MG63 (cell line): ENCODE measurements around the gene ANKRD13D. TPM values are rescaled to one million over a fixed set of nuclear protein-coding genes. Genes with fewer than 3 reads are reported as not detected.

ENCODE experiments used
- DNase-seq: peaks from one replicate; pipeline ENCODE4 v3.0.0-alpha.2; 2020
- H3K27me3 ChIP-seq: fragments of 250-450 bp; sonication (Bioruptor Pico); 2 replicates; pipeline ENCODE4 v1.5.1; 2020; ENCODE audit warnings: mild to moderate bottlenecking, moderate library complexity
- H3K36me3 ChIP-seq: fragments of 250-450 bp; sonication (Bioruptor Pico); 2 replicates; pipeline ENCODE4 v1.5.1; 2020; ENCODE audit warnings: mild to moderate bottlenecking, moderate library complexity
- H3K4me3 ChIP-seq: fragments of 250-450 bp; sonication (Bioruptor Pico); 2 replicates; pipeline ENCODE4 v1.5.1; 2020; ENCODE audit warnings: mild to moderate bottlenecking, moderate library complexity
- H3K9me3 ChIP-seq: fragments of 250-450 bp; sonication (Bioruptor Pico); 2 replicates; pipeline ENCODE4 v1.5.1; 2020; ENCODE audit warnings: mild to moderate bottlenecking, moderate library complexity
- total RNA-seq: library from RNA; depleted of rRNA; stranded (reverse); fragments of >200 nt; shearing (Covaris generic); gene quantifications from 2 replicates; pipeline ENCODE4 v1.2.3, GENCODE V29; 2014; ENCODE audit warnings: low replicate concordance

Gene ANKRD13D
- total RNA-seq, 1 experiment from 2014 or later, result 25.8 TPM

- Histone ChIP-seq H3K27me3 (no peaks in the 10 kb centered on the region), H3K36me3 (peaks cover 58% of the 10 kb centered on the region), H3K4me3 (peak overlapping the region; percentile 66), H3K9me3 (peaks cover 4% of the 10 kb centered on the region)
- peak; percentile 33 for DNase-seq
Observed at GRCh38 chr11:67289651-67290479, 762 bp downstream of the ANKRD13D start.

DNA sequence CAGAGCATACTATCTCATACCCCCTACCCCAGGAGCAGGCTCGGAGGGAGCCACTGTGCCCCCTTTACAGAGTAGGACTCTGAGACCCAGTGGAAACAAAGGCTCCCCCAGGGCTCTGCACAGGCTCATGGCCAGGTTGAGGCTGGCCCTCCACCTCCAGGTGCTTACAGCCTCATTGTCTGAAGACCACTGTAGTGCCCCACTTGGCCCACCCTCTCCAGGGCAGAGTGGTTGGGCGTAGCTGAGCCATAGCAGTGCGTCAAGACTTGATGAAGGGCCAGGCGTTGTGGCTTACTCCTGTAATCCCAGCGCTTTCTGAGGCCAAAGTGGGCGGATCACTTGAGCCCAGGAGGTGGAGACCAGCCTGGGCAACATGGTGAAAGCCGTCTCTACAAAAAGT is 1.7 kb downstream of the ANKRD13D start:
- no peak overlapping the region for H3K4me3 ChIP-seq
- H3K27me3 ChIP-seq, result no peaks in the 10 kb centered on the region
- peaks cover 13% of the 10 kb centered on the region for H3K9me3 ChIP-seq
- peaks cover 61% of the 10 kb centered on the region for H3K36me3 ChIP-seq
- no peak for DNase-seq

GRCh38 chr11:67291481-67292381 is 2.6 kb downstream of the ANKRD13D start:
- H3K4me3 ChIP-seq, result no peak overlapping the region
- DNase-seq, result no peak
- peaks cover 68% of the 10 kb centered on the region for H3K36me3 ChIP-seq
- no peaks in the 10 kb centered on the region for H3K27me3 ChIP-seq
- peaks cover 16% of the 10 kb centered on the region for H3K9me3 ChIP-seq

DNA sequence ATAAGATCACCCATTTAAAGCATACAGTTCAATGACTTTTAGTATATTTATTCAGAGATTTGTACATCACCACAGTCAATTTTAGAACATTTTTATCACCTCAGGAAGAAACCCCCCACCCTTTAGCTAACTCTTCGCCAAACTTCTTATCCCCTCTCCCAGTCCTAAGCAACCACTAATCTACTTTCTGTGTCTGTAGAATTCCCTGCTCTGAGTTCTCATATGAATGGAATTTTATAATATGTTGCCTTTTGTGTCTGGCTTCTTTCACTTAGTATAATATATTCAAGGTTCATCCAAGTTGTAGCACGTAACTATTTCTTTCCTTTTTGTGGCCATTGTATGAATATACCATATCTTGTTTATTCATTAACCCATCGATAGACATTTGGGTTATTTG is 3.6 kb downstream of the ANKRD13D start:
- peaks cover 68% of the 10 kb centered on the region for H3K36me3 ChIP-seq
- H3K4me3 ChIP-seq, result no peak overlapping the region
- DNase-seq, result no peak
- peaks cover 16% of the 10 kb centered on the region for H3K9me3 ChIP-seq
- H3K27me3 ChIP-seq, result no peaks in the 10 kb centered on the region

DNA sequence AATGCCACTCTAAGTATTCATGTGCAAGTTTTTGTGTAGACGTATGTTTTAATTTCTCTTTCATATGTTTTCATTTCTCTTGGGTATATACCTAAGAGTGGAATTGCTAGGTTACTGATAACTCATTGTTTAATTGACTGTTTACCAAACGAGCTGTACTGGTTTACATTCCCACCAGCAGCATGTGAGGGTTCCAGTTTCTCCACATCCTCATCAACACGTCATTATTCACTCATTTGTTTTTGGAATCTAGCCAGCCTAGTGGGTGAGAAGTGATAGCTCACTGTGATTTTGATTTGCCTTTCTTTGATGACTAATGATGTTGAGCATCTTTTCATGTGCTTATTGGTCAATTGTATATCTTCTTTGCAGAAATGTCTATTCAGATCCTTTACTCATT is 4.0 kb downstream of the ANKRD13D start:
- no peak for DNase-seq
- Histone ChIP-seq H3K36me3 (peaks cover 66% of the 10 kb centered on the region), H3K4me3 (no peak overlapping the region)

DNA sequence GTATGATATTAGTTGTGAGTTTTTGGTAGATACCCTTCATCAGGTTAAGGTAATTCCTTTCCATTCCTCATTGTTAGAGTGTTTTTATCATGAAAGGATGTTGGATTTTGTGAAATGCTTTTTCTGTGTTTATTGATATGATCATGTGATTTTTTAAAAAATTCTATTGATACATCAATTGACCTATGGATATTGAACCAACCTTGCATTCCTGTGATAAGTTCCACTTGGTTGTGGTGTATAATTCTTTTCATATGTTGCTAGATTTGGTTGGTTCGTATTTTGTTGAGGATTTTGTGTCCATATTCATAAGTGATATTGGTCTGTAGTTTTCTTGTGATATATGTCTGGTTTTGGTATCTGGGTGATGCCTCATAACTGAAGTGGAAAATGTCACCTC is 6.7 kb downstream of the ANKRD13D start:
- no peaks in the 10 kb centered on the region for H3K27me3 ChIP-seq
- peaks cover 16% of the 10 kb centered on the region for H3K9me3 ChIP-seq
- peaks cover 75% of the 10 kb centered on the region for H3K36me3 ChIP-seq
- H3K4me3 ChIP-seq, result no peak overlapping the region
- no peak for DNase-seq

More for the DNA sequence above, 4.0 kb downstream of the ANKRD13D start:
- H3K9me3 ChIP-seq, result peaks cover 16% of the 10 kb centered on the region
- H3K27me3 ChIP-seq, result no peaks in the 10 kb centered on the region

DNA sequence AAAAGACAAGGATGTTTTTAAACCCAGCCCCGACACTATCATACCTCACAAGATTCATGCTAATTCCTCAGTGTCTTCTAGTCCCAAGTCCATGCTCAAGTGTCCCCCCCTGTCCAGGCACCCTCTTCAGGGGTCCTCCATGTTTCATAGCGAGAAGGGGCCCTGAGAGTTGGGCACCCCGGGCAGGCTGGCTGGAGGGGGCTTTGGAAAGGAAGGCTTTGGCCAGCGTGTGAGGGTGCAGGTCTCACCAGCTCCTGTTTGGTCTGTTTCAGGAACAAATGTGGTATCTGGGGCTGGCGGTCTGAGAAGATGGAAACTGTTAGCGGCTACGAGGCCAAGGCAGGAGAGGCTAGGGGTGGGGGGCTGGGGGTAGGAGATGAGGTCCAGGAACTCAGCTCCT is 9.7 kb downstream of the ANKRD13D start:
- Histone ChIP-seq H3K27me3 (no peaks in the 10 kb centered on the region), H3K9me3 (peaks cover 16% of the 10 kb centered on the region), H3K36me3 (peaks cover 51% of the 10 kb centered on the region), H3K4me3 (no peak overlapping the region)
- DNase-seq, result no peak

GRCh38 chr11:67299471-67300191 is 10.5 kb downstream of the ANKRD13D start:
- H3K4me3 ChIP-seq, result no peak overlapping the region
- no peak for DNase-seq
- peaks cover 14% of the 10 kb centered on the region for H3K9me3 ChIP-seq
- H3K36me3 ChIP-seq, result peaks cover 42% of the 10 kb centered on the region
- H3K27me3 ChIP-seq, result no peaks in the 10 kb centered on the region

DNA sequence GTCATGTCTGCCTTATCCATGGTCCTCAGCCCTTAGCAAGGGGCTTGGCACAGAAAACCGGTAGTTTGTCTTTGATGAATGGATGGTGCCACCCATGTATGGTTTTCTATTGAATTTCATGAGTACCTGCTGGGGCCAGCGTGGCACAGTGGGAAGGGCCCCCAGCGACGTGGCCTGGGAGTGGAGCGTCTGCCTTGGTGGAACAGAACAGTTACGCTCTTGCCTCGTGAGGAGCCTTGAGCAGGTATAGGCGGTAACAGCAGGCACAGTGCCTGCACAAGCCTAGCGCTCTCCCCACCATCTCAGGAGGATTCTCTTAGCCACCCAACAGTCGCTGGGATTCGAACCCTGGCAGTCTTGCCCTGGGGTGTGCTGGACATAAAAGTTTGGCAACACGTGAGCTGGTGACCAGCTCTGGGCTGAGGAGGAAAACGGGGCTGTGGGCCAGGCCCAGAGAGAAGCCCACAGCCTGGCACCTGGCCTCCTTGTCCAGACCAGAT is 11.2 kb downstream of the ANKRD13D start:
- no peaks in the 10 kb centered on the region for H3K27me3 ChIP-seq
- DNase-seq, result no peak
- H3K9me3 ChIP-seq, result peaks cover 8% of the 10 kb centered on the region
- no peak overlapping the region for H3K4me3 ChIP-seq
- peaks cover 35% of the 10 kb centered on the region for H3K36me3 ChIP-seq

GRCh38 chr11:67300756-67301312 is 11.7 kb downstream of the ANKRD13D start:
- no peaks in the 10 kb centered on the region for H3K27me3 ChIP-seq
- H3K36me3 ChIP-seq, result peaks cover 30% of the 10 kb centered on the region
- DNase-seq, result no peak
- H3K4me3 ChIP-seq, result no peak overlapping the region
- peaks cover 2% of the 10 kb centered on the region for H3K9me3 ChIP-seq

- Histone ChIP-seq H3K9me3 (no peaks in the 10 kb centered on the region), H3K36me3 (peaks cover 24% of the 10 kb centered on the region), H3K27me3 (no peaks in the 10 kb centered on the region), H3K4me3 (no peak overlapping the region)
- DNase-seq, result no peak
Observed at GRCh38 chr11:67301313-67301921, 12.3 kb downstream of the ANKRD13D start.

GRCh38 chr11:67301951-67302516 is 12.9 kb downstream of the ANKRD13D start:
- no peaks in the 10 kb centered on the region for H3K9me3 ChIP-seq
- H3K27me3 ChIP-seq, result no peaks in the 10 kb centered on the region
- H3K4me3 ChIP-seq, result no peak overlapping the region
- no peak for DNase-seq
- H3K36me3 ChIP-seq, result peaks cover 18% of the 10 kb centered on the region

DNA sequence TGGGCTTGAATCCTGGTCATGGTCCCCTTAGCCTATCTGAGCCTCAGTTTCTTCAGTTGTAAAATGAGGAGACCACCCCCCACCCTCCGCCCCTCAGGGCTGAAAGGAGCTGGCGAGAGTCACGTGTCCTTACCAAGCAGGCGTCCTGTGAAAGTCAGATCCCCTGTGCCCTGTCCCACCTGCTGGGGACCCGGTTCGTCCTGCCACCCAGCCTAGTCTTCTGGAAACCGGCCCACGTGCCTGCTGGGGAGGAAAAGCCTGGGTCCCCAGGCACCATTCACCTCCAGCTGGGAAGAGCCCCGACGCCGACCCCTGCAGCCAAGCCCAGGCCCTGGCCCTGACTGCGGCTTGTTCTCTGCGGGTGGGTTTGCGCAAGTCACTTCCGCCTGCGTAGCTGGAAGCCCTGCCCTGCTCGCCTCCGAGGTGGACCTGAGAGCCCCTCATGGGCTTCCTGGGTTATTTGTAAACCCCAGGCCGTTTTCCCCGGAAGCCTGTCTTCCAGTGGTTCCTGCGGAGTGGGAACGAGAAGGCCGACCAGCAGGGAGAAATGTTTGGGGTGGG is 13.5 kb downstream of the ANKRD13D start:
- H3K36me3 ChIP-seq, result peaks cover 18% of the 10 kb centered on the region
- no peak for DNase-seq
- H3K9me3 ChIP-seq, result no peaks in the 10 kb centered on the region
- H3K4me3 ChIP-seq, result peak overlapping the region; percentile 83
- no peaks in the 10 kb centered on the region for H3K27me3 ChIP-seq

GRCh38 chr11:67303132-67303834 is 14.2 kb downstream of the ANKRD13D start, which contains the start of gene SSH3:
TSS of gene SSH3 (plus strand) at chr11:67303530. CDS start at chr11:67303626, 96 bp downstream.
- H3K36me3 ChIP-seq, result peaks cover 16% of the 10 kb centered on the region
- H3K4me3 ChIP-seq, result peak within 1 kb of the TSS; percentile 83
- DNase-seq, result peak; percentile 75
- H3K27me3 ChIP-seq, result no peaks in the 10 kb centered on the region
- no peaks in the 10 kb centered on the region for H3K9me3 ChIP-seq
